Measurements from ENCODE around the gene TMF1.

- TF ChIP-seq CTCF (IDR thresholded peaks at IDR 0.05; ENCODE audit: low read depth, low read length, poor library complexity, severe bottlenecking) (no peak), EZH2phosphoT487 (IDR thresholded peaks at IDR 0.05; ENCODE audit: borderline replicate concordance, low read length) (no peak)
Measured at GRCh38 chr3:68973639-68974038, 78.5 kb downstream of the TMF1 start.
